NCI-H128 (cell line): ENCODE measurements around the gene DDX43.
"Not testable (repeated sequence)": the region's sequence is repeated elsewhere in the genome, so short reads cannot be mapped to it uniquely, and the experiment has no call there.

Source experiments
- DNase-seq: peaks from one replicate; lab custom pipeline; 2025; ENCODE audit not compliant: unreplicated experiment; lab: John Stamatoyannopoulos, UW

The DDX43 gene

GRCh38 chr6:73394577-73395354, at the start of gene DDX43:
Gene DDX43 (plus strand): TSS chr6:73394828. CDS start chr6:73394906, 78 bp downstream.
- no peak for DNase-seq

DNA sequence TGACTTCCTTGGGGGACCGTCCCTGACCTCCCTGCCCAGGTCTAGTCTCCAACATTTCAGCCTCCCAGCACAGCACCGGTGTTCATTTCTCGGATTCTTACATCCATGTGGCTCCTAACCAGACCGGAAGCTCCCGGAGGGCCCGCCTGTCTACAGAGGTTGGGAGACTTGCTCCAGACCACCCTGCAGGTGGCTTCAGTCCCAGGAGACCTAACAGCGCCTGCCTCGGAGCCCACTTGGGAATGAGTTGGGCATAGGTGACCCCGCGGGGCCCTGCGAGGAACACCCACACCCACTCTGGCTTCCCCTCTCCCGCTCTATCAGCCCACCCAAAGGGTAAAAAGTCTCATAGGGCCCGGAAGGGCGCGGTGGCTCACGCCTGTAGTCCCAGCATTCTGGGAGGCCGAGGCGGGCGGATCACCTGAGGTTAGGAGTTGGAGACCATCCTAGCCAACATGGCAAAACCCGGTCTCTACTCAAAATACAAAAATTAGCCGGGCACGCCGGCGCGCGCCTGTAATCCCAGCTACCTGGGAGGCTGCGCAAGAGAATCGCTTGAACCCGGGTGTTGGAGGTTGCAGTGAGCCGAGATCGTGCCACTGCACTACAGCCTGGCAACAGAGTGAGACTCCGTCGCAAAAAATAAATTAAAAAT, 46.0 kb upstream of the DDX43 start:
- DNase-seq: no peak

GRCh38 chr6:73349311-73349710, 45.3 kb upstream of the DDX43 start:
- DNase-seq: no peak

- no peak for DNase-seq
Observed at GRCh38 chr6:73353636-73354593, 40.7 kb upstream of the DDX43 start, which contains the start of gene DPPA5. Gene DPPA5 (minus strand): TSS chr6:73354276. CDS start chr6:73354225, 51 bp downstream.

DNA sequence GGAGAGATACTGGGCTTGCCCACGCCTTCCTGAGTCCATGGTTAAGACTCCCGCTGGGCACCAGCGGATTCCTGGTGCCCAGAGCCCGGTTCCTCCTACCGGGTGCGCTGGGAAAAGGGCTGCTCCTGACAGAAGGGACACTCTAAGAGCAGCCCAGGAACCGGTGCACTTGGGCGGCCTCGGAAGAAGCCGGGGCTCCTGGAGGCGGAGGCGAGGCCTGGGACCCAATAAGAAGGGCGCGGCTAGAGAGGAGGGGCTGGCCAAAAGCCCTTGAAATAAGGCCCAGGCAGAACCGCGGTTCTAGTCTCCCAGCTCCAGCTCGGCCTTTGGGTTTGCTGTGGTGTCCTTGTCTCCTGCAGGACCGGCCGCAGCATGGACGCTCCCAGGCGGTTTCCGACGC, 32.3 kb upstream of the DDX43 start, which contains the start of gene KHDC3L:
Gene KHDC3L (plus strand): TSS at position 301 of the 400 bp plus-strand sequence. CDS start 72 bp downstream, at position 373.
- DNase-seq: no peak

DNA sequence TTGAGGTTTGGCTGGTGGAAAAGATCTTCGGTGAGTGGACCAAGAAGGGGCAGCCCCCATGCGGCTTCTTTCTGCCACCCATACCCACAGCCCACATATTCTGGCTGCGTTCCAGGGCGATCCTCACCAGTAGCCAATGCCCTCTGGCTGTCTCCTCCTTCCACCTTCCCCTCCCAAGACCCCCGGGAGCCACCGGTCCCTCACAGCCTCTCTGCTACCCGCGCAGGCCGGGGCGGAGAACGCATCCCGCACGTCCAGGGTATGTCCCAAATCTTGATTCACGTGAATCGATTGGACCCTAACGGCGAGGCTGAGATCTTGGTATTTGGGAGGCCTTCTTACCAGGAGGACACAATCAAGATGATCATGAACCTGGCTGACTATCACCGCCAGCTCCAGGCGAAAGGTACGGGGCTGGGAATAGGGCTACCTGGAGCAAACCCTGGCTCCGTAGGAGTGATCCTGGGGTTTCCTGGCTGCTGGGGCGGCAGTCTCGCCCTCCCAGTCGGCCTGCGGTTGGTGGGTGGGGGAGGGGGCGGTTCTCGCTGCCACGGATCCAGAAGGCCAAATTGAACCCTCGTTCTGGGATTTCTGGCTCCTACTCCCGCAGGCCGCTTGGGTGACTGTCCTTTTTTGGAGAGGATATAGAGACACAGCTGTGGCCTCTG, 31.6 kb upstream of the DDX43 start:
- no peak for DNase-seq

GRCh38 chr6:73363537-73363875, 31.1 kb upstream of the DDX43 start:
- DNase-seq: no peak

GRCh38 chr6:73364121-73364520, 30.5 kb upstream of the DDX43 start:
- DNase-seq: no peak

DNA sequence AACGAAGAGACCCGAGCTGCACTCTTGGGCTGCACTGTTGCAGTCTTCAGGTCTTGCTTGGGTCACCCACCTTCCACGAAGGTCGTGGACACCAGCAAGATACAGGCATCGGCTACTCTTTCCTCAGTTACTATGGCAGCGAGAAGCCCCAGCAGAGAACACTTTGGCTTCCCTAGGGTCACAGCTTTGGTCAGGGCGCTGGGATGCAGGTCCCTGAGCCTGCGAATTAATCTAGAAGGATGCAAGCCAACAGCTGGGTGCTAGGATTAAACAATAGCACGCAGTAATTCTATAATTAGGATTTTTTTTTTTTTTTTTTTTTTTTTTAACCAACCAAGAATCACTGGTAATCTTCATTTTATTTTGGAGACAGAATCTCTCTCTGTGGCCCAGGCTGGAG, 30.1 kb upstream of the DDX43 start:
- no peak for DNase-seq

DNA sequence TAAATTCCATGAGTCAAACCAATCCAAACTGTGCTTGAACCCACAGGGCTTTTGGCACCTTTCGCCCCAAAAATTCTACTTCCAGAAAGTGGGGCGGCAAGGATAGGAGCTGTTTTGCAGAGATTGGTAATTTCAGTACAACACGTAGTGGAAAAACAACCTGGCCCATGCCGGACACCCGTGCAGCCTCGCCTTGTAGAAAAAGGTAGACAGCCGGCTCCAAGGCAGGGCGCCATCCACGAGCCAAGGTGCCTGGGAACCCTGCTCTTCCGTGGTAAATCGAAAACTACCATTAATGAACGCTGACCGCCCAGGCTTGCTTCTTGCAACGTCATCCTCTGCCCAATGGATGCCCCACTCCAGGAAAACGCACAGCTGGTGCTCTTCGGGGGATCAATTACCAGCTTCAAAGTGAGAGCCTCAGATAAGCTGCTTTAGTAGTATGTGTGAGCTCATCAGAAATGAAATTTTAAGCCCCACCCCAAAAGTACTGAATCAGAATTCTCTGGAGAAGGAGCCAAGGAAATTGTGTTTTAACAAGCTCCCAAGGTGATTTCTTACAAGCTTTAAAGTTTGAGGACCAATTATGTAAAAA, 26.8 kb upstream of the DDX43 start:
- no peak for DNase-seq

- DNase-seq: no peak
Observed at GRCh38 chr6:73368675-73369074, 26.0 kb upstream of the DDX43 start.

- no peak for DNase-seq
Observed at GRCh38 chr6:73369157-73369556, 25.5 kb upstream of the DDX43 start.

GRCh38 chr6:73369563-73369962, 25.1 kb upstream of the DDX43 start, which contains the start of gene OOEP:
Gene OOEP (minus strand): TSS chr6:73369897. CDS start chr6:73369792, 105 bp downstream.
- no peak for DNase-seq

DNA sequence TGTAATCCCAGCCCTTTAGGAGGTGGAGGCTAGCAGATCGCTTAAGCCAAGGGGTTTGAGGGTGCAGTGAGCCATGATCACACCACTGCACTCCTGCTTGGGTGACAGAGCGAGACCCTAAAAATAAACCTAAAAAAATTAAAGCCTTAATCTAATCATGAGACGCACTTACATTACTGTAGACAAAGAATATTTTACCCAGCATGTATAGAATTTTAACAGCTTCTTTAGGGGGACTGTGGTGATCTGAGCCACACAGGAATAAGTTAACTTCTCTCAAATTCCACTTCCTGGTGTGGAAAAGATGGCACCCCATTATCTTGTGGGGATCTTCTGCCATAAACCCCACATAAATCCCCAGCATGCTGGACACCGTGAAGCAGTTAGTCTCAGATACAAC, 22.6 kb upstream of the DDX43 start:
- DNase-seq: no peak

GRCh38 chr6:73372516-73372915, 22.1 kb upstream of the DDX43 start:
- no peak for DNase-seq

DNA sequence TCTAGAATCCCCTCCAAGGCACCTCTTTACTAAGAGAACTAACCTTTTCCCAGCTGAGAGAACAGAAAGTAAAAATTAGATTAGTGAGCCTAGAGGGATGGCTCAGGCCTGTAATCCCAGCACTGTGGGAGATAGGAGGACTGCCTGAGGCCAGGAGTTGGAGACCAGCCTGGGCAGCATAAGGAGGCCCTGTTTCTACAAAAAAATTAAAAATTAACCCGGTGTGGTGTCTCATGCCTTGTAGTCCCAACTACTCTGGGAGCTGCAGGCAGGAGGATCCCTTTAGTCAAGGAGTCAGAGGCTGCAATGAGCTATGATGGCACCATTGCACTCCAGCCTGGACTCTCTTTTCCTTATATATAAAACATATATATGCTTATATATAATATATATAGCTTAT, 19.4 kb upstream of the DDX43 start:
- no peak for DNase-seq

- no peak for DNase-seq
Observed at GRCh38 chr6:73377225-73377624, 17.4 kb upstream of the DDX43 start.

DNA sequence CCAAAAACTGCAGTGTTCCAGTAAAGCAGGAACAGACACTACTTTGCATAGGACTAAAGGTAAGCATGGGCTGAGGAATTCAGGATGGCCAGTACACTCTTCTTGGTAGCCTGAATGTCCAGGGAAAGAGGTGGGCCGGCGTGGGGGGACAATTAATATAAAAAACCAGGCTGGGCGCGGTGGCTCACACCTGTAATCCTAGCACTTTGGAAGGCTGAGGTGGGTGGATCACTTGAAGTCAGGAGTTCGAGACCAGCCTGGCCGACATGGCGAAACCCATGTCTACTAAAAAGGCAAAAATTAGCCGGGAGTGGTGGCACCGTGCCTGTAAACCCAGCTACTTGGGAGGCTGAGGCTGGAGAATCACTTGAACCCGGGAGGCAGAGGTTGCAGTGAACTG, 13.1 kb upstream of the DDX43 start:
- DNase-seq: not testable (repeated sequence)

- DNase-seq: no peak
Observed at GRCh38 chr6:73382462-73383113, 12.0 kb upstream of the DDX43 start.

DNA sequence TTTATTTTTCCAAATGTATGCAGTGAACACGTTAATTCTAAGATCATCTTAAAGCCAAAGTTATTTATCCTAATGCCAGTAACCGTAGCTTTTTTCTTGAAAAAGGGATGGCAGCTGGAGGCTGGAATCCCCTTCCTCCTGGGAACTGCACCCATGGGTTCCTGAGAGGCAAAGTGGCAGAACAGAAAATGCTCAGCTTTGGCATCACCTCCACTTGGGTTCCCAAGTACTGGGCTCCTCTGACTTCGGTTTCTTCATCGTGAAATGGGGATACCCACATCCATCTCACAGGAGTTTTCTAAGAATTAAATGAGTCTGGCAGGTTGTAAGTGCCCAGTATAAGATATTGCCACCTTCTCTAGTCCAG, 6.2 kb upstream of the DDX43 start:
- no peak for DNase-seq
